CD8-positive, alpha-beta memory T cell (primary cell): ENCODE results near the gene B4GAT1. TPM values are rescaled to one million over a fixed set of nuclear protein-coding genes. Genes with fewer than 3 reads are reported as not detected.
"Not testable (repeated sequence)": the region's sequence is repeated elsewhere in the genome, so short reads cannot be mapped to it uniquely, and the experiment has no call there.

ENCODE experiments used
- CTCF ChIA-PET: fragments of 350-600 bp; sonication (Branson Sonifier 250); formaldehyde crosslinking; loops from one replicate; lab custom pipeline; 2021; ENCODE audit warnings: antibody characterized with exemption; lab: Charles Lee
- POLR2A ChIA-PET: fragments of 350-600 bp; sonication (Branson Sonifier 250); formaldehyde crosslinking; loops from one replicate; lab custom pipeline; 2021; ENCODE audit warnings: antibody characterized with exemption; lab: Charles Lee
- DNase-seq, 5 donors: peaks; one replicate each; pipeline versions ENCODE4 v3.0.0 to v3.0.0-alpha.2; 2020 to 2022; ENCODE audit warnings: mixed read lengths in 1 of 5
- H3K27ac ChIP-seq: one replicate; pipeline ENCODE4 v1.7.0; 2013; ENCODE audit warnings: low read depth, mild to moderate bottlenecking, low read length, moderate library complexity
- H3K27me3 ChIP-seq: 2 replicates; pipeline ENCODE4 v1.7.0; 2013; ENCODE audit warnings: low read length, mild to moderate bottlenecking; ENCODE audit not compliant: insufficient read depth, poor library complexity, severe bottlenecking
- H3K36me3 ChIP-seq: 2 replicates; pipeline ENCODE4 v1.7.0; 2013; ENCODE audit warnings: mild to moderate bottlenecking, low read length, moderate library complexity; ENCODE audit not compliant: insufficient read depth
- H3K4me1 ChIP-seq: 2 replicates; pipeline ENCODE4 v1.7.0; 2013; ENCODE audit warnings: mild to moderate bottlenecking, low read length, moderate library complexity; ENCODE audit not compliant: insufficient read depth
- H3K4me3 ChIP-seq: 2 replicates; pipeline ENCODE4 v1.7.0; 2013; ENCODE audit warnings: mild to moderate bottlenecking, low read length
- H3K9me3 ChIP-seq: 2 replicates; pipeline ENCODE4 v1.7.0; 2013; ENCODE audit warnings: mild to moderate bottlenecking, low read length
- H3K27ac Mint-ChIP-seq, 8 donors: one replicate each; pipeline ENCODE4 v1.8.0; 2020 to 2021; ENCODE audit warnings: mixed read lengths in 8 of 8, mild to moderate bottlenecking in 6 of 8, inconsistent platforms in 3 of 8, moderate library complexity in 3 of 8
- H3K27me3 Mint-ChIP-seq, 2 donors: one replicate each; pipeline ENCODE4 v1.8.0; 2020 to 2021; ENCODE audit warnings: mixed read lengths in 2 of 2, mild to moderate bottlenecking in 1 of 2, moderate library complexity in 1 of 2
- H3K36me3 Mint-ChIP-seq, 3 donors: one replicate each; pipeline ENCODE4 v1.8.0; 2020 to 2021; ENCODE audit warnings: mixed read lengths in 3 of 3, inconsistent platforms in 1 of 3, mild to moderate bottlenecking in 1 of 3
- H3K4me1 Mint-ChIP-seq, 3 donors: one replicate each; pipeline ENCODE4 v1.8.0; 2020 to 2021; ENCODE audit warnings: mixed read lengths in 3 of 3, inconsistent platforms in 1 of 3, mild to moderate bottlenecking in 1 of 3
- H3K4me3 Mint-ChIP-seq, 7 donors: one replicate each; pipeline ENCODE4 v1.8.0; 2020 to 2021; ENCODE audit warnings: mixed read lengths in 7 of 7, mild to moderate bottlenecking in 6 of 7, moderate library complexity in 4 of 7, inconsistent platforms in 2 of 7
- H3K9me3 Mint-ChIP-seq, 5 donors: one replicate each; pipeline ENCODE4 v1.8.0; 2020 to 2022; ENCODE audit warnings: mixed read lengths in 5 of 5, mild to moderate bottlenecking in 3 of 5, moderate library complexity in 2 of 5, inconsistent platforms in 1 of 5
- polyA plus RNA-seq: library from polyadenylated mRNA; unstranded; fragments of 300-500 nt; fragmentation: Illumina TruSeq; gene quantifications from one replicate; pipeline ENCODE4 v1.2.3, GENCODE V29; 2021
- total RNA-seq, 2 experiments: library from RNA; stranded (reverse); gene quantifications; one replicate each; pipeline ENCODE4 v1.2.3, GENCODE V29; 2021

The B4GAT1 gene
- total and polyA plus RNA-seq, 3 experiments from 2014 or later: 11.1 to 13.3 (median 13.0) TPM

- ChIA-PET CTCF (interaction anchor here (1.7 to 4.3 kb wide), 2 partner anchors 12 to 15 kb away, joined by 4 to 27 read pairs; no protein-coding TSS in a partner anchor), POLR2A (interaction anchor here (0.7 kb wide), 1 partner anchor 10 kb away, joined by 3 read pairs; no protein-coding TSS in a partner anchor)
- not testable (repeated sequence) for H3K4me1 ChIP-seq, DNase-seq, H3K9me3 Mint-ChIP-seq, H3K27ac ChIP-seq, H3K27me3 ChIP-seq, H3K27me3 Mint-ChIP-seq, H3K4me3 ChIP-seq, H3K36me3 Mint-ChIP-seq, H3K9me3 ChIP-seq, H3K36me3 ChIP-seq
- H3K4me1 Mint-ChIP-seq: peaks cover 10 to 19% (median 17%) of the 10 kb centered on the region in 3 donors
- peak overlapping the region in 2 of 8 donors; percentile 33 to 79 for H3K27ac Mint-ChIP-seq
- H3K4me3 Mint-ChIP-seq: peak overlapping the region in 3 of 7 donors; percentile 33 to 95 (median 35)
Measured at GRCh38 chr11:66373690-66374287, 26.4 kb upstream of the B4GAT1 start.

GRCh38 chr11:66373265-66373664 lies 25.8 kb upstream of the B4GAT1 start:
- peak overlapping the region; percentile 72 for H3K27ac ChIP-seq
- H3K4me1 ChIP-seq: peaks cover 7% of the 10 kb centered on the region
- DNase-seq: no peak
- H3K36me3 ChIP-seq: no peaks in the 10 kb centered on the region
- CTCF ChIA-PET: interaction anchor here (1.7 to 4.3 kb wide), 2 partner anchors 13 to 16 kb away, joined by 4 to 27 read pairs; no protein-coding TSS in a partner anchor
- H3K9me3 ChIP-seq: no peaks in the 10 kb centered on the region
- peak overlapping the region in 6 of 7 donors; percentile 9 to 95 (median 40) for H3K4me3 Mint-ChIP-seq
- peak overlapping the region in 2 of 8 donors; percentile 33 to 79 for H3K27ac Mint-ChIP-seq
- no peaks in the 10 kb centered on the region for H3K27me3 ChIP-seq
- H3K27me3 Mint-ChIP-seq: peaks cover 0 to 6% of the 10 kb centered on the region in 2 donors
- H3K4me1 Mint-ChIP-seq: peaks cover 10 to 19% (median 17%) of the 10 kb centered on the region in 3 donors
- no peak overlapping the region for H3K4me3 ChIP-seq
- POLR2A ChIA-PET: interaction anchor here (0.7 kb wide), 1 partner anchor 10 kb away, joined by 3 read pairs; no protein-coding TSS in a partner anchor
- peaks cover 0 to 2% (median 0%) of the 10 kb centered on the region in 3 donors for H3K36me3 Mint-ChIP-seq
- H3K9me3 Mint-ChIP-seq: no peaks in the 10 kb centered on the region

- H3K27me3 Mint-ChIP-seq: peaks cover 0 to 3% of the 10 kb centered on the region in 2 donors
- H3K9me3 ChIP-seq: no peaks in the 10 kb centered on the region
- peaks cover 10 to 19% (median 19%) of the 10 kb centered on the region in 3 donors for H3K4me1 Mint-ChIP-seq
- H3K27me3 ChIP-seq: no peaks in the 10 kb centered on the region
- peaks cover 7% of the 10 kb centered on the region for H3K4me1 ChIP-seq
- H3K9me3 Mint-ChIP-seq: no peaks in the 10 kb centered on the region
- H3K36me3 Mint-ChIP-seq: peaks cover 0 to 2% (median 0%) of the 10 kb centered on the region in 3 donors
- peak within 1 kb of the TSS; percentile 78 to 95 (median 90) for H3K27ac Mint-ChIP-seq
- H3K27ac ChIP-seq: peak within 1 kb of the TSS; percentile 72
- peak; percentile 68 to 86 (median 74) for DNase-seq
- H3K4me3 ChIP-seq: peak within 1 kb of the TSS; percentile 66
- POLR2A ChIA-PET: interaction anchor here (0.6 to 2.1 kb wide), 12 partner anchors 14 to 498 kb away, joined by 3 to 22 read pairs (median 4); partner anchors contain the start of genes B4GAT1, CD248, SF3B2 and YIF1A
- H3K36me3 ChIP-seq: no peaks in the 10 kb centered on the region
- H3K4me3 Mint-ChIP-seq: peak within 1 kb of the TSS; percentile 85 to 95 (median 90)
- CTCF ChIA-PET: interaction anchor here (0.7 to 4.3 kb wide), 5 partner anchors 9 to 60 kb away, joined by 5 to 27 read pairs (median 8); partner anchors contain the start of gene BRMS1
Measured at GRCh38 chr11:66371627-66372415, 24.4 kb upstream of the B4GAT1 start, which contains the start of gene SLC29A2. TSS of gene SLC29A2 (minus strand) at chr11:66371760. CDS start at chr11:66371591, 169 bp downstream.

- Mint-ChIP-seq H3K9me3 (no peaks in the 10 kb centered on the region), H3K4me1 (peaks cover 10 to 19% (median 19%) of the 10 kb centered on the region in 3 donors), H3K36me3 (peaks cover 0 to 2% (median 0%) of the 10 kb centered on the region in 3 donors), H3K27ac (peak overlapping the region in 2 of 8 donors; percentile 24 to 59), H3K4me3 (peak overlapping the region in 5 of 7 donors; percentile 42 to 95 (median 48)), H3K27me3 (no peaks in the 10 kb centered on the region)
- no peak for DNase-seq
- H3K9me3 ChIP-seq: no peaks in the 10 kb centered on the region
- no peaks in the 10 kb centered on the region for H3K36me3 ChIP-seq
- no peak overlapping the region for H3K27ac ChIP-seq
- no peak overlapping the region for H3K4me3 ChIP-seq
- ChIA-PET CTCF (interaction anchor here (1.0 kb wide), 1 partner anchor 57 kb away, joined by 3 read pairs; no protein-coding TSS in a partner anchor), POLR2A (interaction anchor here (0.5 kb wide), 1 partner anchor 457 kb away, joined by 3 read pairs; no protein-coding TSS in a partner anchor)
- H3K27me3 ChIP-seq: no peaks in the 10 kb centered on the region
- H3K4me1 ChIP-seq: peaks cover 7% of the 10 kb centered on the region
Measured at GRCh38 chr11:66369073-66369894, 21.9 kb upstream of the B4GAT1 start.

GRCh38 chr11:66368484-66368883 lies 21.1 kb upstream of the B4GAT1 start:
- ChIA-PET CTCF (interaction anchor here (0.9 kb wide), 1 partner anchor 18 kb away, joined by 3 read pairs; no protein-coding TSS in a partner anchor), POLR2A (no interaction called here)
- Mint-ChIP-seq H3K9me3 (no peaks in the 10 kb centered on the region), H3K27me3 (no peaks in the 10 kb centered on the region), H3K4me3 (peak overlapping the region in 1 of 7 donors; percentile 19), H3K27ac (no peak overlapping the region), H3K36me3 (peaks cover 0 to 2% (median 0%) of the 10 kb centered on the region in 3 donors), H3K4me1 (peaks cover 10 to 19% (median 19%) of the 10 kb centered on the region in 3 donors)
- H3K4me1 ChIP-seq: peaks cover 7% of the 10 kb centered on the region
- H3K27me3 ChIP-seq: no peaks in the 10 kb centered on the region
- H3K9me3 ChIP-seq: no peaks in the 10 kb centered on the region
- no peak overlapping the region for H3K27ac ChIP-seq
- no peak overlapping the region for H3K4me3 ChIP-seq
- no peak for DNase-seq
- H3K36me3 ChIP-seq: no peaks in the 10 kb centered on the region

GRCh38 chr11:66367561-66368312 lies 20.3 kb upstream of the B4GAT1 start:
- peak overlapping the region in 1 of 7 donors; percentile 51 for H3K4me3 Mint-ChIP-seq
- H3K27me3 Mint-ChIP-seq: no peaks in the 10 kb centered on the region
- POLR2A ChIA-PET: no interaction called here
- no peaks in the 10 kb centered on the region for H3K27me3 ChIP-seq
- no peak for DNase-seq
- CTCF ChIA-PET: interaction anchor here (0.9 to 1.5 kb wide), 2 partner anchors 19 kb away, joined by 3 to 5 read pairs; no protein-coding TSS in a partner anchor
- peak overlapping the region in 3 of 8 donors; percentile 13 to 61 (median 36) for H3K27ac Mint-ChIP-seq
- no peaks in the 10 kb centered on the region for H3K36me3 ChIP-seq
- H3K4me3 ChIP-seq: no peak overlapping the region
- no peaks in the 10 kb centered on the region for H3K9me3 Mint-ChIP-seq
- peaks cover 5% of the 10 kb centered on the region for H3K4me1 ChIP-seq
- H3K4me1 Mint-ChIP-seq: peaks cover 8 to 17% (median 16%) of the 10 kb centered on the region in 3 donors
- no peaks in the 10 kb centered on the region for H3K9me3 ChIP-seq
- H3K27ac ChIP-seq: no peak overlapping the region
- peaks cover 0 to 2% (median 0%) of the 10 kb centered on the region in 3 donors for H3K36me3 Mint-ChIP-seq
